RKO (cell line): Measurements from ENCODE around the gene RASSF4.

Experiments used
- DNase-seq: peaks from one replicate; pipeline ENCODE4 v3.0.0-alpha.2; 2016; ENCODE audit warnings: low spot score

Gene RASSF4

GRCh38 chr10:44948642-44949041 is 11.0 kb upstream of the RASSF4 start:
- no peak for DNase-seq

GRCh38 chr10:44949127-44949802 is 10.3 kb upstream of the RASSF4 start:
- no peak for DNase-seq

GRCh38 chr10:44949915-44950314 is 9.7 kb upstream of the RASSF4 start:
- no peak for DNase-seq

GRCh38 chr10:44950326-44951225 is 9.0 kb upstream of the RASSF4 start:
- DNase-seq: no peak

- no peak for DNase-seq
Measured at GRCh38 chr10:44951576-44952226, 7.9 kb upstream of the RASSF4 start.

GRCh38 chr10:44952779-44953231 is 6.8 kb upstream of the RASSF4 start:
- DNase-seq: no peak

GRCh38 chr10:44954042-44954441 is 5.6 kb upstream of the RASSF4 start:
- DNase-seq: no peak

GRCh38 chr10:44954962-44955361 is 4.6 kb upstream of the RASSF4 start:
- no peak for DNase-seq

- no peak for DNase-seq
Measured at GRCh38 chr10:44955413-44956070, 4.1 kb upstream of the RASSF4 start.

- no peak for DNase-seq
Measured at GRCh38 chr10:44956226-44956625, 3.4 kb upstream of the RASSF4 start.

- DNase-seq: no peak
Measured at GRCh38 chr10:44956717-44957706, 2.6 kb upstream of the RASSF4 start.

GRCh38 chr10:44958196-44958897 is 1.3 kb upstream of the RASSF4 start:
- DNase-seq: peak; percentile 88

GRCh38 chr10:44958898-44959246 is 730 bp upstream of the RASSF4 start:
- DNase-seq: no peak

- peak; percentile 7 for DNase-seq
Measured at GRCh38 chr10:44960088-44960460, 472 bp downstream of the RASSF4 start.

GRCh38 chr10:44960482-44961229 is 1.1 kb downstream of the RASSF4 start:
- no peak for DNase-seq

GRCh38 chr10:44961230-44961571 is 1.6 kb downstream of the RASSF4 start:
- no peak for DNase-seq

GRCh38 chr10:44961931-44962750 is 2.5 kb downstream of the RASSF4 start:
- no peak for DNase-seq

GRCh38 chr10:44962870-44963738 is 3.5 kb downstream of the RASSF4 start:
- DNase-seq: no peak
